Activated naive CD8-positive, alpha-beta T cell treated with anti-CD3 and anti-CD28 coated beads, Interleukin-2, amount 50 U/mL, for 24 hours (primary cell): ENCODE measurements around the gene PDE5A.
"Not testable (repeated sequence)": the region's sequence is repeated elsewhere in the genome, so short reads cannot be mapped to it uniquely, and the experiment has no call there.

ENCODE experiments used
- ATAC-seq: fragments of 150-1000 bp; cut with Tn5 transposase; one replicate; pipeline ENCODE4 v1.10.0; 2021
- DNase-seq: peaks from one replicate; pipeline ENCODE4 v3.0.0; 2021
- H3K27ac Mint-ChIP-seq: one replicate; pipeline ENCODE4 v1.8.0; 2021; ENCODE audit warnings: mild to moderate bottlenecking, mixed read lengths
- H3K27me3 Mint-ChIP-seq: one replicate; pipeline ENCODE4 v1.8.0; 2021; ENCODE audit warnings: mixed read lengths
- H3K36me3 Mint-ChIP-seq: one replicate; pipeline ENCODE4 v1.8.0; 2021; ENCODE audit warnings: low read depth, mixed read lengths
- H3K4me1 Mint-ChIP-seq: one replicate; pipeline ENCODE4 v1.8.0; 2021; ENCODE audit warnings: mixed read lengths
- H3K4me3 Mint-ChIP-seq: one replicate; pipeline ENCODE4 v1.8.0; 2021; ENCODE audit warnings: mild to moderate bottlenecking, moderate library complexity, mixed read lengths
- H3K9me3 Mint-ChIP-seq: one replicate; pipeline ENCODE4 v1.8.0; 2021; ENCODE audit warnings: mixed read lengths

PDE5A gene

DNA sequence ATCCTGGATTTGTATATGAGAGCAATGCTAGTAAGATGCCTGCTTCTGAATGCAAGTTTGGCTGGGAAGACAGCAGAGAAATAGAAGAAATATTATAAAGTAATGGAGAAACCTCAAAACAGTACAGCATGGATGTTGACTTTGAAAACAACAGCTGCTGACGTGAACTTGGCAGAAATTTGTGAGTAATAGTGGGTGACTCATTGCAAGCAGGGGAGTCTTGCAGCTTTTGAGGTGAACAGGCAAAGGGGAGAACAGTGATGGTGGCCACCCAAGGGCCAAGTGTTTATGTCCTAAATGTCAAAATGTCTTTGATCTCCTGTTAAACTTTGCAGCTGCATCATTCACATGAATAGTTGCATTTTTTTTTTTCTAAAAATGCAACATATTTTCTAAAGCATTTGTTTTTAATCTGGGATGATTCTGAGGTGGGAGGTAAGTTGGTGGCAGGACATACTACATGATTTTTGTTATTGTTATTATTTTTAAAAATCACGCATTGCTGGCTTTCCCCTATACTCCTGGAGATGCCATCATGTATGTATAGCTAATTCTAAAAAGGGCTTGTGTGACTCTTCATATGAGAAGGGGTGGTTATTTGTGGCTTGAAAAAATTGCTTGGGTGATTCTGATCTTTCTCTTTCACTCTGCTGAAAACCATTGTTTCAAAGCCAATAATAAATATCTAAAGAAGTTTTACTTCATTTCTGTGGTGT, 158.4 kb downstream of the PDE5A start:
- not testable (repeated sequence) for H3K9me3 Mint-ChIP-seq, H3K27ac Mint-ChIP-seq, H3K4me1 Mint-ChIP-seq, H3K27me3 Mint-ChIP-seq, DNase-seq, H3K4me3 Mint-ChIP-seq
- ATAC-seq, result peak; percentile 83
- H3K36me3 Mint-ChIP-seq, result peaks cover 40% of the 10 kb centered on the region

DNA sequence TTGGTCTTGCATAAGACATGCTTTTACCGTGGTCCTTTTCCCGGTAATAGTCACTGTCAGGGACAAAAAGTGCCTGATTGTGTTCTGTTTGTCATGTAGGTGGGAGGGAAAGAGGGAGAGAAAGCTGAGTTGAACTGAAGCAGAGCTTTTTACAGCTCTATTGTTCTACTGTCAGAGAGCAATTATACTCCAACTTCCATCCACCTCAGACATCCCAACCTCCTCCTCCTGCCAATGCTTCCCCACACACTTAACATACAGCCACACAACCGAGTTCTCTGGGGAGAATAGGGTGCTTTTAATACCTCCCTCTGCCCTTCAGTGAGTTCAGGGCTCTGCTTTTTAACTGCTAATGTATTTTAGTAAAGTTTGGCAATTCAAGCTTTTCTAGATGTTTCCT, 159.6 kb downstream of the PDE5A start:
- not testable (repeated sequence) for H3K27me3 Mint-ChIP-seq, H3K27ac Mint-ChIP-seq, H3K4me1 Mint-ChIP-seq, DNase-seq, H3K4me3 Mint-ChIP-seq, ATAC-seq, H3K9me3 Mint-ChIP-seq
- peaks cover 36% of the 10 kb centered on the region for H3K36me3 Mint-ChIP-seq

- DNase-seq, result not testable (repeated sequence)
- peaks cover 22% of the 10 kb centered on the region for H3K36me3 Mint-ChIP-seq
These were observed 165.9 kb downstream of the PDE5A start for GRCh38 chr4:119462733-119463132.

GRCh38 chr4:119455734-119456133, 172.9 kb downstream of the PDE5A start:
- Mint-ChIP-seq H3K4me1 (peaks cover 13% of the 10 kb centered on the region), H3K4me3 (peak overlapping the region; percentile 86)
- not testable (repeated sequence) for H3K27me3 Mint-ChIP-seq, DNase-seq, H3K36me3 Mint-ChIP-seq, ATAC-seq, H3K27ac Mint-ChIP-seq, H3K9me3 Mint-ChIP-seq

More at GRCh38 chr4:119462733-119463132, 165.9 kb downstream of the PDE5A start:
- H3K9me3 Mint-ChIP-seq, H3K4me1 Mint-ChIP-seq, ATAC-seq, H3K27me3 Mint-ChIP-seq, H3K27ac Mint-ChIP-seq, H3K4me3 Mint-ChIP-seq: not testable (repeated sequence)

DNA sequence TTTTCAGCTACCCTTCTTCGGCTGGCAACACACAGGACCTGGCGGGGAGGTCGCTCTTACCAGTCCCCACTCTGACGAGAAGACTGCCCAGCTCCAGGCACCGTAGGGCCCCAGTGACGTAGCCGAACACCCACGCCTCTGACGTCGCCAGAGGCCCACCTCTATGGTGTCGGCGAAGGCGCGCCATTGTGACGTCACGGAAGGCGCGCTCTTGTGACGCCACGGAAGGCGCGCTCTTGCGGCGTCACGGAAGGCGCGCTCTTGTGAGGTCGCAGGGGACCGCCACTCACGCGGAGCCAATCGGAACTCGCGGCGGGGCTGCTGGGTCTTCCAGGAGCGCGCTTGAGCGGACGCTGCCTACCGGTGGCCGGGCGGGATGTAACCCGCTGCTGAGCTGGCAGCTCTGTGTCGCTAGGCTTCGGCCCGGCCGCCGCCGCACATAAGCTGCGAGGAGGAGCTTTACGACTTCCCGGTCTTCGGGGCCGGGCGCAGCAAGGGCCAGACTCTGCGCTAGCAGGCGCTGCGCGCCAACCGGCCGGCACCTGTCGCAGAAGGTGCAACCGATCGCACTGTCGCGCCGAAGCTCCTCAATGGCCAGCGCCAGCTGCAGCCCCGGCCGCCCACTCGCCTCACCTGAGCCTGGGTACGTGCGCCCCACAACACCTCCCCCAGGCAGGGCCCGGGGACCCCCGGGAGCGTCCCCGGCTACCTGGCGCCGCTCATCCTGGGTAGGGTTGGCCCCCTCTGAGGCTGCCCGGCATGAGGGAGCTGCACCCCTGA, 173.9 kb downstream of the PDE5A start:
- H3K27ac Mint-ChIP-seq, result peak overlapping the region; percentile 96
- H3K36me3 Mint-ChIP-seq, H3K9me3 Mint-ChIP-seq, H3K27me3 Mint-ChIP-seq: not testable (repeated sequence)
- ATAC-seq (peak; percentile 100), DNase-seq (peak; percentile 91)
- peaks cover 13% of the 10 kb centered on the region for H3K4me1 Mint-ChIP-seq
- H3K4me3 Mint-ChIP-seq, result peak overlapping the region; percentile 86

DNA sequence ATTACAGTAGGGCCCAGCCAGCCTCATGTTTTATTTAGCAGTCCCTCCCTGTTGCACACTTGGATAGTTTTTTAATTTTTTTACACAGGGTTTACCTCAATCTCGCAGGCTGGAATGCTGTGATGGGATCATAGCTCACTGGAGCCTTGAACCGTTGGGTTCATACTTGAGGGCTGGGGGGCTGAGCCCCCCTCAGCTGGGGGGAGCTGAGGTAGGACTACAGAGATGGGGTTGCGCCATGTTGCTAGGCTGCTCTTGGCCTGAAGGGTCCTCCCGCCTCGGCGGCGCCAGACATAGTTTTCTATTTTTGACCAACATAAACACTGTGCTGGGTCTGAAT, 174.5 kb downstream of the PDE5A start:
- not testable (repeated sequence) for H3K9me3 Mint-ChIP-seq, H3K36me3 Mint-ChIP-seq, H3K27me3 Mint-ChIP-seq, DNase-seq
- peak; percentile 6 for ATAC-seq
- Mint-ChIP-seq H3K4me1 (peaks cover 13% of the 10 kb centered on the region), H3K4me3 (peak overlapping the region; percentile 86), H3K27ac (peak overlapping the region; percentile 96)

DNA sequence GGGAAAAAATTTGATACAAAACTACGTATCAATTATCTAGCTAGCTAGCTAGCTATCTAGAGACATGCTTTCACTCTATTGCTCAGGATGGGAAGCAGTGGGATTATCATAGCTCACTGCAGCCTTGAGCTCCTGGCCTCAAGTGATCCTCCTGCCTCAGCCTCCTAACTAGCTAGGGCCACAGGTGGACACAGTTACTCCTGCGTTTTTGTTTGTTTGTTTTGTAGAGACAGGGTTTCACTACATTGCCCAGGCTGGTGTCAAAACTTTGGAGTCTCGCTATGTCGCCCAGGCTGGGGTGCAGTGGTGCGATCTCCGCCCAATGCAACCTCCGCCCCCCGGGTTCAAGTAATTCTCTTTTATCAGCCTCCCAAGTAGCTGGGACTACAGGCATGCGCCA, 175.3 kb downstream of the PDE5A start:
- not testable (repeated sequence) for H3K9me3 Mint-ChIP-seq, H3K36me3 Mint-ChIP-seq, ATAC-seq, DNase-seq, H3K4me3 Mint-ChIP-seq, H3K27ac Mint-ChIP-seq, H3K27me3 Mint-ChIP-seq
- peaks cover 13% of the 10 kb centered on the region for H3K4me1 Mint-ChIP-seq

GRCh38 chr4:119449851-119450250, 178.8 kb downstream of the PDE5A start:
- ATAC-seq, H3K9me3 Mint-ChIP-seq, DNase-seq, H3K27me3 Mint-ChIP-seq, H3K36me3 Mint-ChIP-seq, H3K27ac Mint-ChIP-seq, H3K4me3 Mint-ChIP-seq, H3K4me1 Mint-ChIP-seq: not testable (repeated sequence)
